GM21447 (cell line): ENCODE results near the gene DGUOK.
A peak's percentile ranks its signal among the peaks of the same experiment; 100 is the strongest.

Experiments used
- ATAC-seq: cut with Tn5 transposase; IDR thresholded peaks from one replicate; pipeline ENCODE4 v1.9.1; 2021; ENCODE audit not compliant: unreplicated experiment

DGUOK gene

GRCh38 chr2:73976803-73977202, 50.1 kb downstream of the DGUOK start:
- ATAC-seq, result no peak

GRCh38 chr2:73977466-73977865, 50.8 kb downstream of the DGUOK start:
- ATAC-seq, result no peak

- no peak for ATAC-seq
Measured at GRCh38 chr2:73979021-73979420, 52.3 kb downstream of the DGUOK start.

GRCh38 chr2:73979686-73980085, 53.0 kb downstream of the DGUOK start:
- no peak for ATAC-seq

- ATAC-seq, result no peak
Measured at GRCh38 chr2:73980566-73980965, 53.9 kb downstream of the DGUOK start.

GRCh38 chr2:73981081-73982001, 54.7 kb downstream of the DGUOK start:
- ATAC-seq, result peak; percentile 32

- ATAC-seq, result no peak
Measured at GRCh38 chr2:73982140-73982617, 55.5 kb downstream of the DGUOK start.

GRCh38 chr2:73983322-73984202, 56.9 kb downstream of the DGUOK start:
- no peak for ATAC-seq

- peak; percentile 33 for ATAC-seq
Measured at GRCh38 chr2:73984203-73984921, 57.7 kb downstream of the DGUOK start, which contains the start of gene TET3. Gene TET3, plus strand, starts transcription at chr2:73984910. Its CDS starts 1,494 bp downstream, at chr2:73986404.

- peak; percentile 14 for ATAC-seq
Measured at GRCh38 chr2:73984922-73985307, 58.2 kb downstream of the DGUOK start.

- ATAC-seq, result peak; percentile 27
Measured at GRCh38 chr2:73985308-73986084, 58.8 kb downstream of the DGUOK start.

GRCh38 chr2:73986085-73986681, 59.5 kb downstream of the DGUOK start:
- ATAC-seq, result no peak

- ATAC-seq, result no peak
Measured at GRCh38 chr2:73987109-73987947, 60.6 kb downstream of the DGUOK start.

GRCh38 chr2:73987948-73988700, 61.4 kb downstream of the DGUOK start:
- no peak for ATAC-seq

- no peak for ATAC-seq
Measured at GRCh38 chr2:73989972-73990371, 63.3 kb downstream of the DGUOK start.

- ATAC-seq, result no peak
Measured at GRCh38 chr2:73990531-73990930, 63.9 kb downstream of the DGUOK start.

- ATAC-seq, result no peak
Measured at GRCh38 chr2:73992036-73992435, 65.4 kb downstream of the DGUOK start.

GRCh38 chr2:73993376-73993775, 66.7 kb downstream of the DGUOK start:
- no peak for ATAC-seq
